ENCODE measurements around the gene RPP40. TPM values are rescaled to one million over a fixed set of nuclear protein-coding genes. Genes with fewer than 3 reads are reported as not detected.

Gene RPP40
- total RNA-seq, 1 experiment from 2014 or later, result 37.9 TPM

GRCh38 chr6:5045416-5045815, 41.6 kb upstream of the RPP40 start:
- Histone ChIP-seq H3K4me2 (ENCODE audit: low read length) (no peak overlapping the region), H2AFZ (ENCODE audit: low read length) (no peak overlapping the region), H3K9ac (ENCODE audit: low read length) (no peak overlapping the region), H3K36me3 (ENCODE audit: low read depth, low read length) (no peaks in the 10 kb centered on the region), H4K20me1 (ENCODE audit: low read length) (no peaks in the 10 kb centered on the region), H3K27ac (ENCODE audit: low read length) (no peak overlapping the region), H3K9me2 (replicated peaks; ENCODE audit: low read length) (no peaks in the 10 kb centered on the region), H3F3A (ENCODE audit: low read length, unreplicated experiment) (no peaks in the 10 kb centered on the region), H3K4me1 (ENCODE audit: insufficient read depth, low read length) (no peaks in the 10 kb centered on the region), H3K79me2 (ENCODE audit: low read length) (no peaks in the 10 kb centered on the region), H3K27me3 (ENCODE audit: low read length) (no peaks in the 10 kb centered on the region), H3K4me3 (ENCODE audit: low read length) (no peak overlapping the region), H3K9me3 (ENCODE audit: low read length) (no peaks in the 10 kb centered on the region)
- DNase-seq (no peak), ATAC-seq (no peak)
- no peak for TF ChIP-seq EZH2phosphoT487 (IDR thresholded peaks at IDR 0.05; ENCODE audit: borderline replicate concordance, low read length)
- TF ChIP-seq CTCF (conservative IDR thresholded peaks at IDR 0.05; ENCODE audit: low read depth, low read length), result no peak
- no peak for TF ChIP-seq EZH2 (IDR thresholded peaks at IDR 0.05; ENCODE audit: low read length, unreplicated experiment)
- intact Hi-C loops (cut with micrococcal nuclease), result no loop called here
- POLR2A ChIA-PET (ENCODE audit: unreplicated experiment), result no interaction called here
- CTCF ChIA-PET, result no interaction called here
- no TSS peak for BruUV-seq (replicated peaks)

- H3K36me3 ChIP-seq (ENCODE audit: low read depth, low read length), result no peaks in the 10 kb centered on the region
- H3F3A ChIP-seq (ENCODE audit: low read length, unreplicated experiment), result no peaks in the 10 kb centered on the region
- H3K9me2 ChIP-seq (replicated peaks; ENCODE audit: low read length), result no peaks in the 10 kb centered on the region
- TF ChIP-seq CTCF (conservative IDR thresholded peaks at IDR 0.05; ENCODE audit: low read depth, low read length) (no peak), EZH2 (IDR thresholded peaks at IDR 0.05; ENCODE audit: low read length, unreplicated experiment) (no peak), EZH2phosphoT487 (IDR thresholded peaks at IDR 0.05; ENCODE audit: borderline replicate concordance, low read length) (no peak)
- H3K4me3 ChIP-seq (ENCODE audit: low read length), result no peak overlapping the region
- DNase-seq (no peak), ATAC-seq (no peak)
- POLR2A ChIA-PET (ENCODE audit: unreplicated experiment), result no interaction called here
- CTCF ChIA-PET, result no interaction called here
- H3K9ac ChIP-seq (ENCODE audit: low read length), result no peak overlapping the region
- no peaks in the 10 kb centered on the region for H3K9me3 ChIP-seq (ENCODE audit: low read length)
- H4K20me1 ChIP-seq (ENCODE audit: low read length), result no peaks in the 10 kb centered on the region
- no peaks in the 10 kb centered on the region for H3K27me3 ChIP-seq (ENCODE audit: low read length)
- H3K4me2 ChIP-seq (ENCODE audit: low read length), result no peak overlapping the region
- H3K79me2 ChIP-seq (ENCODE audit: low read length), result no peaks in the 10 kb centered on the region
- no TSS peak for BruUV-seq (replicated peaks)
- H3K27ac ChIP-seq (ENCODE audit: low read length), result no peak overlapping the region
- intact Hi-C loops (cut with micrococcal nuclease), result no loop called here
- no peak overlapping the region for H2AFZ ChIP-seq (ENCODE audit: low read length)
- no peaks in the 10 kb centered on the region for H3K4me1 ChIP-seq (ENCODE audit: insufficient read depth, low read length)
Observed at GRCh38 chr6:5044866-5045265, 41.0 kb upstream of the RPP40 start.

GRCh38 chr6:5042436-5042835, 38.6 kb upstream of the RPP40 start:
- Histone ChIP-seq H3K9me3 (ENCODE audit: low read length) (no peaks in the 10 kb centered on the region), H4K20me1 (ENCODE audit: low read length) (no peaks in the 10 kb centered on the region), H3K4me3 (ENCODE audit: low read length) (no peak overlapping the region), H3K4me2 (ENCODE audit: low read length) (no peak overlapping the region), H3K9me2 (replicated peaks; ENCODE audit: low read length) (no peaks in the 10 kb centered on the region), H3F3A (ENCODE audit: low read length, unreplicated experiment) (no peaks in the 10 kb centered on the region), H3K9ac (ENCODE audit: low read length) (no peak overlapping the region), H3K4me1 (ENCODE audit: insufficient read depth, low read length) (no peaks in the 10 kb centered on the region), H3K79me2 (ENCODE audit: low read length) (no peaks in the 10 kb centered on the region), H3K27me3 (ENCODE audit: low read length) (no peaks in the 10 kb centered on the region), H2AFZ (ENCODE audit: low read length) (no peak overlapping the region), H3K27ac (ENCODE audit: low read length) (no peak overlapping the region), H3K36me3 (ENCODE audit: low read depth, low read length) (no peaks in the 10 kb centered on the region)
- ChIA-PET CTCF (no interaction called here), POLR2A (ENCODE audit: unreplicated experiment) (no interaction called here)
- no peak for TF ChIP-seq EZH2 (IDR thresholded peaks at IDR 0.05; ENCODE audit: low read length, unreplicated experiment)
- no peak for TF ChIP-seq EZH2phosphoT487 (IDR thresholded peaks at IDR 0.05; ENCODE audit: borderline replicate concordance, low read length)
- no peak for TF ChIP-seq CTCF (conservative IDR thresholded peaks at IDR 0.05; ENCODE audit: low read depth, low read length)
- DNase-seq (no peak), ATAC-seq (no peak)
- intact Hi-C loops (cut with micrococcal nuclease), result no loop called here
- BruUV-seq (replicated peaks), result no TSS peak

Data from PC-3 (cell line).